ENCODE measurements around the gene JARID2. TPM values are rescaled to one million over a fixed set of nuclear protein-coding genes. Genes with fewer than 3 reads are reported as not detected.

Gene JARID2
- total and polyA plus RNA-seq, 2 of the 4 experiments (the other 2 are of a cell fraction): 9.6 to 12.9 TPM

DNA sequence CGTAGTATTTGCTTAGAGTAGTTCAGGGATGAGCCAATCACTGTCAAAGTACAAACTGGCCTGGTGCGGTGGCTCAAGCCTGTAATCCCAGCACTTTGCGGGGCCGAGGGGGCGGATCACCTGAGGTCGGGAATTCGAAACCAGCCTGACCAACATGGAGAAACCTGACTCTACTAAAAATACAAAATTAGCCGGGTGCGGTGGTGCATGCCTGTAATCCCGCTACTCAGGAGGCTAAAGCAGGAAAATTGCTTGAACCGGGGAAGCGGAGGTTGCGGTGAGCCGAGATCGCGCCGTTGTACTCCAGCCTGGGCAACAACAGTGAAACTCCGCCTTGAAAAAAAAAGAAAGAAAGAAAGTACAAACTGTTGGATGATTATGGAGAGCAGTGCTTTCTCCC is 27.5 kb upstream of the JARID2 start:
- Histone ChIP-seq H2BK15ac (ENCODE audit: low read depth, low read length) (no peak overlapping the region), H3K79me1 (ENCODE audit: low read depth in 1 of 2, low read length in 2 of 2) (no peaks in the 10 kb centered on the region), H3K27me3 (ENCODE audit: control insufficient read depth, insufficient read depth, low read length) (no peaks in the 10 kb centered on the region), H3K23ac (ENCODE audit: low read depth, low read length) (no peak overlapping the region), H3K9me1 (ENCODE audit: insufficient read depth, low read length) (no peaks in the 10 kb centered on the region; the same call in 1 of the 2 replicates), H3K27ac (ENCODE audit: insufficient read depth, low read length) (no peak overlapping the region), H3K18ac (ENCODE audit: low read depth, low read length) (no peak overlapping the region), H4K91ac (ENCODE audit: insufficient read depth, low read depth, low read length) (no peak overlapping the region), H3K9ac (ENCODE audit: low read depth, low read length) (no peak overlapping the region), H2AK9ac (replicated peaks; ENCODE audit: low read depth, low read length, poor library complexity) (no peak overlapping the region), H4K8ac (ENCODE audit: low read depth in 2 of 2, low read length in 2 of 2) (no peak overlapping the region), H2AFZ (replicated peaks; ENCODE audit: low read length, poor library complexity) (no peak overlapping the region), H3K4me3 (ENCODE audit: insufficient read depth, low read depth, low read length) (no peak overlapping the region), H4K20me1 (ENCODE audit: insufficient read depth, low read length) (no peaks in the 10 kb centered on the region), H3K9me3 (ENCODE audit: control insufficient read depth, insufficient read depth, low read length) (no peaks in the 10 kb centered on the region), H3K4me2 (ENCODE audit: low read depth, low read length) (no peak overlapping the region), H2BK120ac (ENCODE audit: low read depth, low read length) (no peak overlapping the region), H3K4me1 (ENCODE audit: control insufficient read depth, insufficient read depth, low read length) (no peaks in the 10 kb centered on the region; the same call in 1 of the 2 replicates), H2AK5ac (ENCODE audit: low read depth, low read length) (no peak overlapping the region), H3K14ac (replicated peaks; ENCODE audit: low read depth, low read length) (no peak overlapping the region), H3K36me3 (ENCODE audit: control insufficient read depth, insufficient read depth, low read length) (no peaks in the 10 kb centered on the region), H2BK5ac (ENCODE audit: low read depth, low read length, poor library complexity, severe bottlenecking) (no peak overlapping the region), H4K5ac (ENCODE audit: low read depth, low read length) (no peak overlapping the region), H3K4ac (ENCODE audit: low read depth, low read length) (no peak overlapping the region), H2BK20ac (ENCODE audit: low read depth, low read length) (no peak overlapping the region), H3K56ac (ENCODE audit: extremely low read depth, insufficient read depth, low read length) (no peak overlapping the region)
- in situ Hi-C loops (cut with MboI; ENCODE audit: low sequenced_read_pairs): no loop called here
- POLR2A ChIA-PET (ENCODE audit: unreplicated experiment): no interaction called here
- intact Hi-C loops (cut with micrococcal nuclease): no loop called here
- CTCF ChIA-PET: no interaction called here
- ATAC-seq (ENCODE audit: low read depth): no peak
- TF ChIP-seq CEBPB (IDR thresholded peaks at IDR 0.05; ENCODE audit: low read depth, low read length) (no peak), SMC3 (IDR thresholded peaks at IDR 0.05; ENCODE audit: low read depth, low read length) (no peak), RAD21 (IDR thresholded peaks at IDR 0.05; ENCODE audit: low read length) (no peak), CHD1 (IDR thresholded peaks at IDR 0.05; ENCODE audit: low read depth, low read length) (no peak), RFX5 (IDR thresholded peaks at IDR 0.05; ENCODE audit: low read depth, low read length) (no peak), RCOR1 (IDR thresholded peaks at IDR 0.05; ENCODE audit: insufficient replicate concordance, low read length) (no peak), MAZ (IDR thresholded peaks at IDR 0.05; ENCODE audit: borderline replicate concordance, low read depth, low read length) (no peak), BHLHE40 (IDR thresholded peaks at IDR 0.05; ENCODE audit: low read depth, low read length) (no peak), MAFK (IDR thresholded peaks at IDR 0.05; ENCODE audit: low read depth, low read length) (no peak), POLR2A (IDR thresholded peaks at IDR 0.05; ENCODE audit: low read depth, low read length) (no peak), ELK1 (IDR thresholded peaks at IDR 0.05; ENCODE audit: borderline replicate concordance, low read depth, low read length) (no peak), FOS (IDR thresholded peaks at IDR 0.05; ENCODE audit: low read depth, low read length) (no peak), MXI1 (IDR thresholded peaks at IDR 0.05; ENCODE audit: borderline replicate concordance, low read depth, low read length) (no peak), NFE2L2 (IDR thresholded peaks at IDR 0.05; ENCODE audit: low read depth, low read length) (no peak)
- TF ChIP-seq, protein P1, sequence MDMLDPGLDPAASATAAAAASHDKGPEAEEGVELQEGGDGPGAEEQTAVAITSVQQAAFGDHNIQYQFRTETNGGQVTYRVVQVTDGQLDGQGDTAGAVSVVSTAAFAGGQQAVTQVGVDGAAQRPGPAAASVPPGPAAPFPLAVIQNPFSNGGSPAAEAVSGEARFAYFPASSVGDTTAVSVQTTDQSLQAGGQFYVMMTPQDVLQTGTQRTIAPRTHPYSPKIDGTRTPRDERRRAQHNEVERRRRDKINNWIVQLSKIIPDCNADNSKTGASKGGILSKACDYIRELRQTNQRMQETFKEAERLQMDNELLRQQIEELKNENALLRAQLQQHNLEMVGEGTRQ (IDR thresholded peaks at IDR 0.05; ENCODE audit: low read depth, low read length): no peak
- TF ChIP-seq, protein P2, sequence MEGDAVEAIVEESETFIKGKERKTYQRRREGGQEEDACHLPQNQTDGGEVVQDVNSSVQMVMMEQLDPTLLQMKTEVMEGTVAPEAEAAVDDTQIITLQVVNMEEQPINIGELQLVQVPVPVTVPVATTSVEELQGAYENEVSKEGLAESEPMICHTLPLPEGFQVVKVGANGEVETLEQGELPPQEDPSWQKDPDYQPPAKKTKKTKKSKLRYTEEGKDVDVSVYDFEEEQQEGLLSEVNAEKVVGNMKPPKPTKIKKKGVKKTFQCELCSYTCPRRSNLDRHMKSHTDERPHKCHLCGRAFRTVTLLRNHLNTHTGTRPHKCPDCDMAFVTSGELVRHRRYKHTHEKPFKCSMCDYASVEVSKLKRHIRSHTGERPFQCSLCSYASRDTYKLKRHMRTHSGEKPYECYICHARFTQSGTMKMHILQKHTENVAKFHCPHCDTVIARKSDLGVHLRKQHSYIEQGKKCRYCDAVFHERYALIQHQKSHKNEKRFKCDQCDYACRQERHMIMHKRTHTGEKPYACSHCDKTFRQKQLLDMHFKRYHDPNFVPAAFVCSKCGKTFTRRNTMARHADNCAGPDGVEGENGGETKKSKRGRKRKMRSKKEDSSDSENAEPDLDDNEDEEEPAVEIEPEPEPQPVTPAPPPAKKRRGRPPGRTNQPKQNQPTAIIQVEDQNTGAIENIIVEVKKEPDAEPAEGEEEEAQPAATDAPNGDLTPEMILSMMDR (conservative IDR thresholded peaks at IDR 0.05; ENCODE audit: low read depth, low read length): no peak
- no TSS peak for BruUV-seq (replicated peaks)
- dilution Hi-C loops (cut with HindIII; ENCODE audit: low sequenced_read_pairs, unreplicated experiment): no loop called here
- no CpG with 5 or more reads among the region's 18 CpGs for WGBS, 2 experiments (ENCODE audit: extremely low coverage in 2 of 2, insufficient read length in 1 of 2)
- DNase-seq: no peak
